ENCODE results near the gene COPZ1.
"Not testable (repeated sequence)": the region's sequence is repeated elsewhere in the genome, so short reads cannot be mapped to it uniquely, and the experiment has no call there.

COPZ1 gene, protein sequence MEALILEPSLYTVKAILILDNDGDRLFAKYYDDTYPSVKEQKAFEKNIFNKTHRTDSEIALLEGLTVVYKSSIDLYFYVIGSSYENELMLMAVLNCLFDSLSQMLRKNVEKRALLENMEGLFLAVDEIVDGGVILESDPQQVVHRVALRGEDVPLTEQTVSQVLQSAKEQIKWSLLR

GRCh38 chr12:54324617-54325441 is at the start of gene COPZ1:
Gene COPZ1 (plus strand): TSS chr12:54325131. CDS start chr12:54325164, 33 bp downstream.
- DNase-seq (peak; percentile 90), ATAC-seq (peak; percentile 99)

DNA sequence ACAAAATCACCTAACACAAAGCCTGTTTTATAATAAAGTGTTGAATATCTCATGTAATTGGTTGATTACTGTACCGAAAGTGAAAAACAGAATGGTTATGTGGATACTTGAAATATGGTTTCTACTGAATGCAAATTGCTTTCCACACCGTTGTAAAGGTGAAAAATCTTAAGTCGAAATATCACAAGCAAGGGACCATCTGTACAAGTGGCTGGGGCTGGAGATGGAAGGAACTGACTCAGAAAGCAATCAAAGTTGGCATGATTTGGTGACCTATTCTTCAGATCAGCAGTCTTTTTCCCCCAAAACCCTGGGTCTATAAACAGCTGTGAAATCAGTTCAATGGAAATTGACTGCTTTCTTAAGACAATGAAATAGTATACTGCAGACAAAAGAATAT is 48.6 kb upstream of the COPZ1 start:
- DNase-seq (no peak), ATAC-seq (no peak)

DNA sequence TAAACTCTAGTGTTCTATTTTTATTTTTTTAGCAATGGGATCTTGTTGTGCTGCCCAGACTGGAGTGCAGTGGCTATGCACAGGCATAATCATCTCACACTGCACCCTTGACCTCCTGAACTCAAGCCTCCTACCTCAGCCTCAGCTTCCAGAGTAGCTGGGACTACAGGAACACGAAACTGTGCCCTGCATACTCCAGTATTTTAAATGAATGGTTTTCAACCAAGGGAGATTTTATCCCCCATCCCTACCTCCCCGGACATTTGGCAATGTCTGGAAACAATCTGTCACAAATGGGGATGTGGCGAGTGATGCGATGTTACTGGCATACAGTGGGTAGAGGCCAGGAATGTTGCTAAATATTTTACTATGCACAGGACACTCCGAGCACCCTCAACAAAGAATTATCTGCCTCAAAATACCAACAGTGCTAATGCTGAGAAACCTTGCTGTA is 47.1 kb upstream of the COPZ1 start:
- ATAC-seq = no peak
- no peak for DNase-seq

GRCh38 chr12:54279227-54279631 is 45.7 kb upstream of the COPZ1 start:
- no peak for ATAC-seq
- no peak for DNase-seq

DNA sequence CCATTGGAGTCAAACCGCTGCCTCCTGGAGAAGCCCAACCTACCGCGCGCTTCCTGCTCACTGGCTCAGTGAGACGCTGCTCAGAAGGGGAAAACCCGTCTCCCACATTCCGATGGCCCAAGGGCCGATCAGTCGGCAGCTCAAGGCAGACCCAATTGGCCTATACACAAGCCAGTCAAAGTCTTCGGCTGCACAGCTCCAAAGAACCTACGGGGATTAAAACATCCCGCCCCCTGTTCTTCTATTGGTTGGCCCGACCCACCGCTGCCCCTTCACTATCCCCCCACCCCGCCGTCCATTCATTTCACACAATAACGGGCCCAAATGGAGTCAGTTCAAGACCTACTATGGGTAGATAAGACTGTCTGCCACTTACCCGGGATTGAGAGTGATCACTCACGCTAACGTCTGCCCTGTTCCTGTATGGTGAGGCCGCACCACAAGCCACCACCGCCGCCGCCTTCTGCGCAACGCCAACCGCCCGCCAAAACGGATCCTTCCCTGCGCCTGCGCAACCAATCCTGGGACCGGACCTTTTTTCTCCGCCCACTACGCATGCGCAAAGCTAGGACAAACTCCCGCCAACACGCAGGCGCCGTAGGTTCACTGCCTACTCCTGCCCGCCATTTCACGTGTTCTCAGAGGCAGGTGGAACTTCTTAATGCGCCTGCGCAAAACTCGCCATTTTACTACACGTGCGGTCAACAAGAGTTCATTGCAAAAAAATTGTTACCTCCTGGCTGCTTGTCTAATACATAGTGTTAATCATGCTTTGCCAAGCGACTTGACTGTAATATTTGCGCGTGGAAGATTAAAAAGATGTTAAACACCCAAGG is 45.1 kb upstream of the COPZ1 start, which contains the start of gene CBX5:
Gene CBX5 (minus strand): TSS at position 491 of the 836 bp plus-strand sequence. CDS start 22,472 bp downstream, outside the sequence.
- DNase-seq (peak; percentile 100), ATAC-seq (peak; percentile 82)

GRCh38 chr12:54280468-54281260 is 44.3 kb upstream of the COPZ1 start, which contains the start of gene HNRNPA1:
Gene HNRNPA1 (plus strand): TSS chr12:54280726. CDS start chr12:54280808, 82 bp downstream.
- DNase-seq (peak; percentile 91), ATAC-seq (peak; percentile 91)

GRCh38 chr12:54281261-54281638 is 43.7 kb upstream of the COPZ1 start:
- DNase-seq, ATAC-seq: not testable (repeated sequence)

DNA sequence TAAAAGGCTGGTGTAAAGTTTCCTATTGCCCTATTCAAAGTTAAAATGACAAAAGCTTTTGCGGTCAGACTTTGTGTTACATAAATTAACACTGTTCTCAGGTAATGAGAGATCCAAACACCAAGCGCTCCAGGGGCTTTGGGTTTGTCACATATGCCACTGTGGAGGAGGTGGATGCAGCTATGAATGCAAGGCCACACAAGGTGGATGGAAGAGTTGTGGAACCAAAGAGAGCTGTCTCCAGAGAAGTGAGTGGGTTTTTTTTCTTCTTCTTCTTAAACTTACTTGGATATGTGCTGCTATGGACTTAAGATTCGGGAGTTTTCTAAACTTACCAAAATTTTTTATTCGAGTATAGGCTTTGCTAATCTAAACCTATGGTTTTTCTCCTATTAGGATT is 43.2 kb upstream of the COPZ1 start:
- DNase-seq, ATAC-seq: not testable (repeated sequence)

- ATAC-seq (no peak), DNase-seq (peak; percentile 42)
These were observed 41.9 kb upstream of the COPZ1 start for GRCh38 chr12:54282949-54283593.

DNA sequence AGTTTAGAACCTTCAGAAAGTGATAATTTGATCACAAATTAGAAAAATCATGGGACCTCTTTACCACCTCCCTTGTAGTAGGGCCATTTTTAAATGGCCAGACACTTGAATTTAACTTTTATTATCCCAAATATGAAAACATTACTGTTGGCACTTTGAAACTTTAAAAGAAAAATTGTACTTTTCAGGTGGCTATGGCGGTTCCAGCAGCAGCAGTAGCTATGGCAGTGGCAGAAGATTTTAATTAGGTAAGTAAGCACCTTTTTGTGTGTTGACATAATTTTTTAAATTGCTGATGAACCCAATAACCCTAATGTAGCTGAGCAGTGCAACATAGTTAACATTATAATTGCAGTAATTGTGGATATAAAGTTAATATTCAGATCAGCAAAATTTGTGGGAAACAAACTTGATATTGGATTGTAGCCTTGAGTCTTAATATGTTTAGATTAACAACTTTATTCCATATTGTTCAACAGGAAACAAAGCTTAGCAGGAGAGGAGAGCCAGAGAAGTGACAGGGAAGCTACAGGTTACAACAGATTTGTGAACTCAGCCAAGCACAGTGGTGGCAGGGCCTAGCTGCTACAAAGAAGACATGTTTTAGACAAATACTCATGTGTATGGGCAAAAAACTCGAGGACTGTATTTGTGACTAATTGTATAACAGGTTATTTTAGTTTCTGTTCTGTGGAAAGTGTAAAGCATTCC is 40.7 kb upstream of the COPZ1 start:
- not testable (repeated sequence) for ATAC-seq, DNase-seq

GRCh38 chr12:54285150-54286041 is 39.5 kb upstream of the COPZ1 start:
- DNase-seq (no peak), ATAC-seq (no peak)

GRCh38 chr12:54286042-54287030 is 38.6 kb upstream of the COPZ1 start:
- ATAC-seq (no peak), DNase-seq (no peak)

DNA sequence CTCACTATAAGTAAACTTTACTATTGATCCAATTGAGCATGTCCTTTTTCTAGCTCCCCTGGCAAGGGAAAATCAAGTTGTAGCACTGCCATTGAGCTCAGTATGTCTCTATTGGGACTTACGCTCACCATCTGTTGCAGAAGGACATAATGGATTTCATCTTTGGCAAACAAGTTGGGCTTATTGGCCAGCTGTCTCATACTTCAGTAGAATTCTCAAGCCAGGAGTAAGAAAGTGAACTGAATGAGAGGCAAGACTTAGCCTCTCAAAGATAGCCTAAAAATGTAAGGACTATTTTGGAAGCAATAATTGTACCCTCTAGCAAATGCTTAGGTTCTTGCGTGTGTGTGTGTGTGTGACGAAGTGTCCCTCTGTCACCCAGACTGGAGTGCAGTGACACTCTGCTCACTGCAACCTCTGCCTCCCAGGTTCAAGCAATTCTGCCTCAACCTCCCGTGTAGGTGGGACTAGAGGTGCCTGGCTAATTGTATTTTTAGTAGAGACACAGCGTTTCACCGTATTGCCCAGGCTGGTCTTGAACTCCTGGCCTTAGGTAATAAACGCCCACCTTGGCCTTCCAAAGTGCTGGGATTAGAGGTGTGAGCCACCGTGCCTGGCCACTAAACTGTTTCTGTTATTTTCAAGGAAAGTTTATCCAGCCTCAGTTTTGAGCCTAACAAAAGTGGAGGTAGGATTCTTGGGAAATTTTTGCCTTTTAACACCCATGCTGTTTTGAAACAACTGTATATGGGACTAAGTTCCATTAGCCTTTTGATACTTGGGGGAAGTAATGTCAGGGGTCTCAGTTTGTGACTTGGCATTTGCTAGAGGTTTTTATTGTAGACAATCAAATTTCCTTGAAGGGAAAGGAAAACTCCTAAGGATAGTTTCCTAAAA is 37.4 kb upstream of the COPZ1 start:
- DNase-seq (peak; percentile 25), ATAC-seq (no peak)

DNA sequence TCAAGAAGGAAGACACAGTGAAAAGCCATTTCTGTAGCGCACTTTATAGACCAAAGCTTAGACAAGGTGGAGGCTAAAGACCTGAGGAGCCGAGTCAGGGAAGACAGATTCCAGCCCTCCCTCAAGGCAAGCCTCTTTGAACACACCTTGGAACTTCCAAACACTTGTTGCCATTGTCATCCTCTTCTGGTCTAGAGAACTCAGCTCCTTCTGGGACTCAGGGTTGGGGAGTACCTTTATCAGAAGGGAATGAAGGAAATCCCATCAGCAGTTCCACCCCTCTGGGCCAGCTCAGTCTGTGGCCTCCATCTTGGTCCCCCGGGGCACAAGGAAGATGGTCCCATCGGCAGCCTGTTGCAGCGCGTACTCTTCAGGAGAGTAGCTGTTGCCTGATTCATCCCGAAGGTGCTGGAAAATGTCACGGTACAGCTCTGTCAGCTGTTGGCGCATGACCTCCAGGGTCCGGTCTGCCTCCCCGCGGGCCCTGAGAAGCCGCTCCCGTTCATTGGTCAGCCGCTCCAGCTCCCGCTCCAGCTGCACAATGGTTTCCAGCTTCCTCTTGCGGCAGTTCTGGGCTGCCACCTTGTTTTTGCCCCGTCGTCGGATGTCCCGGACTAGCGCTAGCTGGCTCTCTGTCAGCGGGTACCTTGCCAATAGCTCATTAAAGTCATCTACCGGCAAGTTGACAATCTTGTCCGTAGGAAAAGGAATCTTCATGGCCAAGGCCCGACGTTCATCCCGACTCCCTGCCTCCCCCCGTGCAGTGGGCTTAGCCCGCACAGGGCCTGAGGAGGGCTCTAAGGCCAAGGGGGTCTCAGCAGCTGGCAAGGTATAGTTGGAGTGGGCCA is 32.6 kb upstream of the COPZ1 start:
- ATAC-seq (no peak), DNase-seq (no peak)

DNA sequence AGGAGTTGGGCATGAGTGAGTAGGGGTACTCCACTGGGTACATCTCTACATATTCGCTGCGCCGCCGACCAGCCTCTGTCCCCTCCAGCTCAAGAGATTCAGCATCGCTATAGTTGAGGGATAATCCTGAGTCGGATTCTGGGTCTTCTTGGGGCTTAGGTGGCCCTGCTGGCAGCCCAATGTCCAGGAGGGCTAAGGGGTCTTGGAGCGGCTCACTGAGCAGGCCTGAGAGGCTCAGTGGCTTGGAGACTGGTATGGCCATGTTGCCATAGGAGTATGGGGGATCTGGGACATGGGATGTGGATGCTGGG is 32.0 kb upstream of the COPZ1 start:
- ATAC-seq (no peak), DNase-seq (no peak)
